Esophagus squamous epithelium (tissue), 5 donors: ENCODE results near the gene KIAA0513. TPM values are rescaled to one million over a fixed set of nuclear protein-coding genes. Genes with fewer than 3 reads are reported as not detected.
A peak's percentile ranks its signal among the peaks of the same experiment; 100 is the strongest.
"Not testable (repeated sequence)": the region's sequence is repeated elsewhere in the genome, so short reads cannot be mapped to it uniquely, and the experiment has no call there.

Source experiments
- DNase-seq: peaks from one replicate; lab custom pipeline; 2025; lab: John Stamatoyannopoulos, UW
- H3K27ac ChIP-seq, 4 donors: fragments of 200-600 bp; sonication (generic); one replicate each; pipeline ENCODE4 v1.5.1; 2016 to 2019; ENCODE audit warnings: mild to moderate bottlenecking in 1 of 4
- H3K27me3 ChIP-seq, 4 donors: fragments of 200-600 bp; sonication (generic); 1 replicate in 3 of 4; 2 replicates in 1 of 4; pipeline versions ENCODE4 v1.5.1 to v1.6.0; 2017 to 2021; ENCODE audit warnings: antibody characterized with exemption in 1 of 4
- H3K36me3 ChIP-seq, 3 donors: fragments of 200-600 bp; sonication (generic); one replicate each; pipeline ENCODE4 v1.5.1; 2016 to 2019
- H3K4me1 ChIP-seq, 3 donors: fragments of 200-600 bp; sonication (generic); one replicate each; pipeline ENCODE4 v1.5.1; 2017 to 2019
- H3K4me3 ChIP-seq, 4 donors: fragments of 200-600 bp; sonication (generic); 1 replicate in 3 of 4; 2 replicates in 1 of 4; pipeline ENCODE4 v1.5.1; 2016 to 2019; ENCODE audit warnings: mild to moderate bottlenecking in 2 of 4, moderate library complexity in 1 of 4
- H3K9me3 ChIP-seq, 3 donors: fragments of 200-600 bp; sonication (generic); one replicate each; pipeline ENCODE4 v1.5.1; 2016 to 2019
- POLR2A ChIP-seq, 4 donors: fragments of 450-650 bp; IDR thresholded peaks; one replicate each; pipeline ENCODE4 v1.6.1; 2017; ENCODE audit warnings: antibody characterized with exemption in 4 of 4, mild to moderate bottlenecking in 4 of 4, moderate library complexity in 3 of 4
- WGBS, 2 donors: methylation state at CpG; one replicate each; pipeline ENCODE4 v1.1.5; 2018; 5-methylcytosine and 5-hydroxymethylcytosine counted together
- intact Hi-C: fragments of 100-400 bp; cut with DNase I; formaldehyde crosslinking; loops from one replicate; pipeline ENCODE4 v1.15.0; 2022
- total RNA-seq, 4 donors: library from RNA; depleted of rRNA; stranded (reverse); fragments of >200 nt; gene quantifications; one replicate each; pipeline ENCODE4 v1.1.0, GENCODE V29; 2016
- TF ChIP-seq, protein P1 (sequence below), 6 experiments: fragments of 450-650 bp in 4 of 6; fragments of 200-600 bp in 2 of 6; sonication (generic) in 2 of 6; IDR thresholded peaks; one replicate each; pipeline ENCODE4 v1.5.1; 2016 to 2019; ENCODE audit warnings: antibody characterized with exemption in 6 of 6, mild to moderate bottlenecking in 4 of 6, moderate library complexity in 4 of 6
- donor health status: DM: yes; HTN: yes; CAD: no.

The KIAA0513 gene
- total RNA-seq, 4 donors from 2014 or later, result 9.0 to 11.4 (median 9.7) TPM

- no peaks in the 10 kb centered on the region for H3K27me3 ChIP-seq
- TF ChIP-seq, protein P1, sequence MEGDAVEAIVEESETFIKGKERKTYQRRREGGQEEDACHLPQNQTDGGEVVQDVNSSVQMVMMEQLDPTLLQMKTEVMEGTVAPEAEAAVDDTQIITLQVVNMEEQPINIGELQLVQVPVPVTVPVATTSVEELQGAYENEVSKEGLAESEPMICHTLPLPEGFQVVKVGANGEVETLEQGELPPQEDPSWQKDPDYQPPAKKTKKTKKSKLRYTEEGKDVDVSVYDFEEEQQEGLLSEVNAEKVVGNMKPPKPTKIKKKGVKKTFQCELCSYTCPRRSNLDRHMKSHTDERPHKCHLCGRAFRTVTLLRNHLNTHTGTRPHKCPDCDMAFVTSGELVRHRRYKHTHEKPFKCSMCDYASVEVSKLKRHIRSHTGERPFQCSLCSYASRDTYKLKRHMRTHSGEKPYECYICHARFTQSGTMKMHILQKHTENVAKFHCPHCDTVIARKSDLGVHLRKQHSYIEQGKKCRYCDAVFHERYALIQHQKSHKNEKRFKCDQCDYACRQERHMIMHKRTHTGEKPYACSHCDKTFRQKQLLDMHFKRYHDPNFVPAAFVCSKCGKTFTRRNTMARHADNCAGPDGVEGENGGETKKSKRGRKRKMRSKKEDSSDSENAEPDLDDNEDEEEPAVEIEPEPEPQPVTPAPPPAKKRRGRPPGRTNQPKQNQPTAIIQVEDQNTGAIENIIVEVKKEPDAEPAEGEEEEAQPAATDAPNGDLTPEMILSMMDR (IDR thresholded peaks at IDR 0.05), result no peak
- TF ChIP-seq POLR2A (IDR thresholded peaks at IDR 0.05), result no peak
- H3K36me3 ChIP-seq, result peaks cover 0 to 20% (median 0%) of the 10 kb centered on the region in 3 donors
- intact Hi-C loops, result no loop called here
- 13 to 14% methylated on average over 4 of the region's 4 CpGs for WGBS, 2 donors
- H3K27ac ChIP-seq, result peak overlapping the region; percentile 87 to 94 (median 92)
- H3K4me1 ChIP-seq, result peaks cover 34 to 60% (median 35%) of the 10 kb centered on the region in 3 donors
- H3K9me3 ChIP-seq, result no peaks in the 10 kb centered on the region
- H3K4me3 ChIP-seq, result peak overlapping the region in 3 of 4 donors; percentile 74 to 95 (median 94)
- no peak for DNase-seq
These were observed 1.8 kb downstream of the KIAA0513 start for GRCh38 chr16:85029408-85029784.

GRCh38 chr16:85029981-85030401 is 2.4 kb downstream of the KIAA0513 start:
- intact Hi-C loops, result no loop called here
- DNase-seq, result no peak

GRCh38 chr16:85031451-85031850 is 3.9 kb downstream of the KIAA0513 start:
- no peaks in the 10 kb centered on the region for H3K9me3 ChIP-seq
- H3K27me3 ChIP-seq, result no peaks in the 10 kb centered on the region
- peaks cover 0 to 20% (median 0%) of the 10 kb centered on the region in 3 donors for H3K36me3 ChIP-seq
- DNase-seq, result no peak
- peak overlapping the region in 2 of 4 donors; percentile 87 to 93 for H3K27ac ChIP-seq
- TF ChIP-seq POLR2A (IDR thresholded peaks at IDR 0.05), result no peak
- TF ChIP-seq, protein P1 (IDR thresholded peaks at IDR 0.05), result no peak
- H3K4me1 ChIP-seq, result peaks cover 28 to 66% (median 31%) of the 10 kb centered on the region in 3 donors
- no peak overlapping the region for H3K4me3 ChIP-seq
- intact Hi-C loops, result no loop called here
- 63 to 70% methylated on average over 5 of the region's 5 CpGs for WGBS, 2 donors

More at GRCh38 chr16:85029981-85030401, 2.4 kb downstream of the KIAA0513 start:
- TF ChIP-seq POLR2A (IDR thresholded peaks at IDR 0.05), result no peak
- TF ChIP-seq, protein P1 (IDR thresholded peaks at IDR 0.05), result no peak
- H3K4me3 ChIP-seq, result peak overlapping the region in 3 of 4 donors; percentile 3 to 95 (median 74)
- no peaks in the 10 kb centered on the region for H3K27me3 ChIP-seq
- WGBS, 2 donors, result 20 to 32% methylated on average over 11 to 15 of the region's 16 CpGs
- peak overlapping the region; percentile 87 to 94 (median 92) for H3K27ac ChIP-seq
- no peaks in the 10 kb centered on the region for H3K9me3 ChIP-seq
- peaks cover 34 to 62% (median 35%) of the 10 kb centered on the region in 3 donors for H3K4me1 ChIP-seq
- H3K36me3 ChIP-seq, result peaks cover 0 to 20% (median 0%) of the 10 kb centered on the region in 3 donors

DNA sequence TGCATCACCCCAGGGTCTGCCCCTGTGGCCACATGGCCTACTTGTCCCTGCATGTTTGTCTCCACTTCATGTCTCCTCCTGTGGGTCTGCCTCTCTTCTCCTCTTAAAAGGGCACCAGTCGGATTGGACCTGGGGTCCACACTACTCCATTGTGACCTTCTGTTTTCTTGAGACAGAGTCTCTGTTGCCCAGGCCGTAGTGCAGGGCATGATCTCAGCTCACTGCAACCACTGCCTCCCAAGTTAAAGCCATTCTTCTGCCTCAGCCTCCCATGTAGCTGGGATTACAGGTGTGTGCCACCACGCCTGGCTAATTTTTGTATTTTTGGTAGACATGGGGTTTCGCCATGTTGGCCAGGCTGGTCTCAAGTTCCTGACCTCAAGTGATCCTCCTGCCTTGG is 4.6 kb downstream of the KIAA0513 start:
- peaks cover 21 to 66% (median 32%) of the 10 kb centered on the region in 3 donors for H3K4me1 ChIP-seq
- H3K9me3 ChIP-seq, H3K27ac ChIP-seq, H3K4me3 ChIP-seq, H3K27me3 ChIP-seq, intact Hi-C loops, DNase-seq: not testable (repeated sequence)
- H3K36me3 ChIP-seq, result peaks cover 0 to 20% (median 0%) of the 10 kb centered on the region in 3 donors
- WGBS, 2 donors, result 92 to 98% methylated on average over 4 of the region's 4 CpGs

GRCh38 chr16:85033171-85033570 is 5.6 kb downstream of the KIAA0513 start:
- DNase-seq, result no peak
- Histone ChIP-seq H3K36me3 (peaks cover 0 to 24% (median 0%) of the 10 kb centered on the region in 3 donors), H3K9me3 (no peaks in the 10 kb centered on the region), H3K4me3 (no peak overlapping the region), H3K27ac (no peak overlapping the region), H3K4me1 (peaks cover 19 to 65% (median 30%) of the 10 kb centered on the region in 3 donors), H3K27me3 (no peaks in the 10 kb centered on the region)
- intact Hi-C loops, result no loop called here
- 89 to 96% methylated on average over 6 to 14 of the region's 17 CpGs for WGBS, 2 donors
- TF ChIP-seq, protein P1 (IDR thresholded peaks at IDR 0.05), result no peak
- TF ChIP-seq POLR2A (IDR thresholded peaks at IDR 0.05), result no peak
